Fibroblast of villous mesenchyme (primary cell): Measurements from ENCODE around the gene PLAAT4. TPM values are rescaled to one million over a fixed set of nuclear protein-coding genes. Genes with fewer than 3 reads are reported as not detected.

Source experiments
- DNase-seq: peaks from one replicate; pipeline ENCODE4 v3.0.0-alpha.2; 2010; ENCODE audit warnings: low read depth
- H3K4me3 ChIP-seq: 2 replicates; pipeline ENCODE4 v1.5.1; 2011; ENCODE audit warnings: low read depth, mild to moderate bottlenecking, low read length
- CTCF ChIP-seq: IDR thresholded peaks from 2 replicates; pipeline ENCODE4 v1.5.1; 2012; ENCODE audit warnings: low read depth, mild to moderate bottlenecking, low read length; ENCODE audit not compliant: insufficient read depth
- total RNA-seq: library from RNA; depleted of rRNA; stranded (reverse); fragments of >200 nt; gene quantifications from 2 replicates; pipeline ENCODE4 v1.2.3, GENCODE V29; 2012

PLAAT4 gene
- total RNA-seq, 1 donor, result 8.2 TPM

DNA sequence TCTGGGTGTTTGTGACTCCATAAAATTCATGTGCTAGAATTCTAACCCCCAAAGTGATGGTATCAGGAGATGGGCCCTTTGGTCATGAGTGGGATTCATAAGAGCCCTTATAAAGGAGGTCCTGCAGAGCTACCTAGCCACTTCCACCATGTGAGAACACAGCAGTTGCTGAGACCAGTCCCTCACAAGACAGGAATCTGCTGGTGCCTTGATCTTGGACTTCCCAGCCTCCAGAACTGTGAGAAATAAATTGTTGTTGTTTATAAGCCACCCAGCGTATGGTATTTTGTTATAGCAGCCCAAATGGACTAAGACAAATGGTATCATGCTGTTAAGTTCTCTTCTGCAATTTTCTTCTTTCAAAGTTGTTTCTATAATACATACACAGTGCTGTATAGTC, 44.2 kb upstream of the PLAAT4 start:
- H3K4me3 ChIP-seq, result no peak overlapping the region
- TF ChIP-seq CTCF, result no peak
- DNase-seq, result no peak

- H3K4me3 ChIP-seq, result no peak overlapping the region
- DNase-seq, result no peak
- no peak for TF ChIP-seq CTCF
These were observed 43.5 kb upstream of the PLAAT4 start for GRCh38 chr11:63493127-63493526.

DNA sequence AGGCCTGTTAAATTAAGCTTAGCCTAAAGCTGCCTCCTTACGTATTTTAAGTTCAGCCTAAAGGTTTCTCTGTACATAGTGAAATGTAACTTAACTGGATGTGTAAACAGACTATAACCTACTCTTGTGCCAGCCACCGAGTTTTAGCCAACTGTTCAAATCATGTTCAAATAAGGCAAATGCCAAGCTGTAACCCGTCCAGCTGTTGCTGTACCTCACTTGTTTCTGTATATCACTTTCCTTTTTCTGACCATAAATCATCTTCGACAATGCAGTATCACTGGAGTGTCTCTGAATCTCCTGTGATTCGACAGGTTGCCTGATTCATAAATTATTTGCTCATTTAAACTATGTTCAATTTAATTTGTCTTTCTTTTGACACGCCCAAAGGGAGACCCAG, 41.6 kb upstream of the PLAAT4 start:
- no peak overlapping the region for H3K4me3 ChIP-seq
- no peak for TF ChIP-seq CTCF
- DNase-seq, result no peak

GRCh38 chr11:63499874-63500273, 36.7 kb upstream of the PLAAT4 start:
- no peak for DNase-seq
- TF ChIP-seq CTCF, result no peak
- H3K4me3 ChIP-seq, result no peak overlapping the region

- no peak for DNase-seq
- no peak overlapping the region for H3K4me3 ChIP-seq
- TF ChIP-seq CTCF, result no peak
These were observed 35.4 kb upstream of the PLAAT4 start for GRCh38 chr11:63501236-63501635.

- H3K4me3 ChIP-seq, result no peak overlapping the region
- DNase-seq, result no peak
- no peak for TF ChIP-seq CTCF
These were observed 34.3 kb upstream of the PLAAT4 start for GRCh38 chr11:63502252-63502820.

DNA sequence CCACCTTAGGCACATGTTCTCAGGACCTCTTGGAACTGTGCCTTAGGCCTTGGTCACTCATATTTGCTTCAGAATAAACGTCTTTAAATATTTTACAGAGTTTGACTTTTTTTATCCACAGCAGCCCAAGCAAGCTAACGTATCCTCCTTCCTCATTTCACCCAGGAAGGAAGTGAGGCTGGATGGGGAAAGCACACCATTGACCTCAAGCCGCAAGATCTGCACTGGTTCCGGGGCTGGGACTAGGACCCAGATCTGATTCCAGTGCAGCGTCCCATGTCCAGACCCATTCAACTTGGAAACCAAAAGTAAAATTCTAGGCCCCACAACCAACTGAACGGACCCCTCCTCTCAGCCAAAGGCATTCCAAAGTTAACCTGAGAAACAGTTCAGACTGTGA, 33.1 kb upstream of the PLAAT4 start:
- no peak for DNase-seq
- no peak overlapping the region for H3K4me3 ChIP-seq
- no peak for TF ChIP-seq CTCF
